HEK293 (cell line): Measurements from ENCODE around the gene CELF1.
A peak's percentile ranks its signal among the peaks of the same experiment; 100 is the strongest.

ENCODE experiments used
- CTCF ChIA-PET: fragments of 350-600 bp; formaldehyde crosslinking; extraction: SDS; loops from one replicate; lab custom pipeline; 2021; ENCODE audit warnings: antibody characterized with exemption; lab: Yijun Ruan, JAX
- POLR2A ChIA-PET: fragments of 300-600 bp; formaldehyde crosslinking; extraction: SDS; loops from one replicate; lab custom pipeline; 2020; ENCODE audit warnings: antibody characterized with exemption, inconsistent platforms; lab: Yijun Ruan, JAX
- H3K27ac ChIP-seq: fragments of 200-500 bp; sonication (Bioruptor generic); 2 replicates; pipeline ENCODE4 v1.5.1; 2014; ENCODE audit warnings: low read depth, low read length, control low read depth, inconsistent platforms; ENCODE audit errors: extremely low read depth
- H3K36me3 ChIP-seq, 2 experiments: fragments of 200-500 bp in 1 of 2; sonication (Bioruptor generic) in 1 of 2; 1 replicate in 1 of 2; 2 replicates in 1 of 2; pipeline ENCODE4 v1.5.1; 2014 to 2017; ENCODE audit warnings: inconsistent platforms in 2 of 2, low read length in 2 of 2; ENCODE audit not compliant: control insufficient read depth in 2 of 2, insufficient read depth in 1 of 2
- H3K4me1 ChIP-seq: fragments of 200-500 bp; sonication (Bioruptor generic); 2 replicates; pipeline ENCODE4 v1.5.1; 2014; ENCODE audit warnings: mild to moderate bottlenecking, low read length, inconsistent platforms; ENCODE audit not compliant: control insufficient read depth, insufficient read depth
- H3K4me3 ChIP-seq: 2 replicates; pipeline ENCODE4 v1.5.1; 2011; ENCODE audit warnings: low read depth, mild to moderate bottlenecking, control low read depth, low read length, moderate library complexity
- H3K9me3 ChIP-seq: fragments of 200-500 bp; sonication (Bioruptor generic); 2 replicates; pipeline ENCODE4 v1.5.1; 2014; ENCODE audit warnings: low read depth, low read length, inconsistent platforms; ENCODE audit not compliant: control insufficient read depth, insufficient read depth
- BCL11A ChIP-seq: fragments of 450-650 bp; formaldehyde crosslinking; IDR thresholded peaks from 2 replicates; pipeline ENCODE4 v1.5.1; 2016; ENCODE audit warnings: low read depth, missing biosample characterization, missing genetic modification characterization
- OSR2 ChIP-seq: fragments of 450-650 bp; formaldehyde crosslinking; IDR thresholded peaks from 2 replicates; pipeline ENCODE4 v1.5.1; 2016; ENCODE audit warnings: missing biosample characterization, missing genetic modification characterization
- SCRT1 ChIP-seq: fragments of 450-650 bp; formaldehyde crosslinking; IDR thresholded peaks from 2 replicates; pipeline ENCODE4 v1.5.1; 2016; ENCODE audit warnings: missing biosample characterization, missing genetic modification characterization, borderline replicate concordance
- SCRT2 ChIP-seq: fragments of 450-650 bp; formaldehyde crosslinking; IDR thresholded peaks from 2 replicates; pipeline ENCODE4 v1.5.1; 2016; ENCODE audit warnings: missing biosample characterization, missing genetic modification characterization
- SP7 ChIP-seq: fragments of 450-650 bp; formaldehyde crosslinking; IDR thresholded peaks from 2 replicates; pipeline ENCODE4 v1.5.1; 2016; ENCODE audit warnings: missing biosample characterization, missing genetic modification characterization
- TCF7L2 ChIP-seq: IDR thresholded peaks from 2 replicates; pipeline ENCODE4 v1.6.1; 2011; ENCODE audit warnings: low read depth, mild to moderate bottlenecking, inconsistent platforms, low read length, moderate library complexity, borderline replicate concordance
- ZNF521 ChIP-seq: fragments of 450-650 bp; formaldehyde crosslinking; IDR thresholded peaks from 2 replicates; pipeline ENCODE4 v1.5.1; 2017; ENCODE audit warnings: missing biosample characterization, mild to moderate bottlenecking, missing genetic modification characterization
- ZNF596 ChIP-seq: fragments of 450-650 bp; IDR thresholded peaks from 2 replicates; pipeline ENCODE4 v1.5.0; 2018; ENCODE audit warnings: missing biosample characterization, mild to moderate bottlenecking, missing genetic modification characterization, moderate library complexity
- ZNF664 ChIP-seq: fragments of 450-650 bp; formaldehyde crosslinking; IDR thresholded peaks from 2 replicates; pipeline ENCODE4 v1.5.1; 2016; ENCODE audit warnings: missing biosample characterization, missing genetic modification characterization
- ZNF830 ChIP-seq: fragments of 450-650 bp; IDR thresholded peaks from 2 replicates; pipeline ENCODE4 v1.5.0; 2018; ENCODE audit warnings: missing biosample characterization, missing genetic modification characterization, low read depth, mild to moderate bottlenecking, moderate library complexity
- TF ChIP-seq, protein P1 (sequence below): fragments of 450-650 bp; formaldehyde crosslinking; IDR thresholded peaks from 2 replicates; pipeline ENCODE4 v1.5.1; 2016; ENCODE audit warnings: missing biosample characterization, missing genetic modification characterization
- TF ChIP-seq, protein P2 (sequence below): fragments of 450-650 bp; formaldehyde crosslinking; IDR thresholded peaks from 2 replicates; pipeline ENCODE4 v1.5.1; 2017; ENCODE audit warnings: missing biosample characterization, missing genetic modification characterization
- TF ChIP-seq, protein P3 (sequence below): fragments of 450-650 bp; formaldehyde crosslinking; IDR thresholded peaks from 2 replicates; pipeline ENCODE4 v1.5.1; 2016; ENCODE audit warnings: missing biosample characterization, missing genetic modification characterization

The CELF1 gene

DNA sequence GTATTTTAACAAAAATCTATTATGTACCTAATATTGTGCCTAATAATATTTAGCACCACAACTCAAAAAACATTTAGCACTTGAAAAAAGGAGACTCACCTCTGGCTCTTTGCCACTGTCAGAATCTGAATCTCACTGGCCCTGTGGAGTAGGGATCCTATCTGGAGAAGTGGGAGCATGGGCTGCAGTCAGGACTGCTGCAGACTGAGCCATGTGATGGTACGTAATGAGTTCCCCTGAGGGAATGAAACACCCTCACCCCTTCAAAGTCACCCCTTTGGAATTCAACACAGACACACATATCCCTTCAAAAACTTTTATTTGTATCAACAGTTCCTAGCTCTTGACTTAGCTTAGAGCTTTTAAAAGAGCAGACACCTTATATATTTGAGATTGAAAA, 19.0 kb upstream of the CELF1 start (continued):
- TF ChIP-seq, protein P1, sequence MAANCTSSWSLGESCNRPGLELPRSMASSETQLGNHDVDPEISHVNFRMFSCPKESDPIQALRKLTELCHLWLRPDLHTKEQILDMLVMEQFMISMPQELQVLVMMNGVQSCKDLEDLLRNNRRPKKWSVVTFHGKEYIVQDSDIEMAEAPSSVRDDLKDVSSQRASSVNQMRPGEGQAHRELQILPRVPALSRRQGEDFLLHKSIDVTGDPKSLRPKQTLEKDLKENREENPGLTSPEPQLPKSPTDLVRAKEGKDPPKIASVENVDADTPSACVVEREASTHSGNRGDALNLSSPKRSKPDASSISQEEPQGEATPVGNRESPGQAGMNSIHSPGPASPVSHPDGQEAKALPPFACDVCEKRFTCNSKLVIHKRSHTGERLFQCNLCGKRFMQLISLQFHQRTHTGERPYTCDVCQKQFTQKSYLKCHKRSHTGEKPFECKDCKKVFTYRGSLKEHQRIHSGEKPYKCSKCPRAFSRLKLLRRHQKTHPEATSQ: no peak
- TF ChIP-seq TCF7L2: no peak
- TF ChIP-seq, protein P2, sequence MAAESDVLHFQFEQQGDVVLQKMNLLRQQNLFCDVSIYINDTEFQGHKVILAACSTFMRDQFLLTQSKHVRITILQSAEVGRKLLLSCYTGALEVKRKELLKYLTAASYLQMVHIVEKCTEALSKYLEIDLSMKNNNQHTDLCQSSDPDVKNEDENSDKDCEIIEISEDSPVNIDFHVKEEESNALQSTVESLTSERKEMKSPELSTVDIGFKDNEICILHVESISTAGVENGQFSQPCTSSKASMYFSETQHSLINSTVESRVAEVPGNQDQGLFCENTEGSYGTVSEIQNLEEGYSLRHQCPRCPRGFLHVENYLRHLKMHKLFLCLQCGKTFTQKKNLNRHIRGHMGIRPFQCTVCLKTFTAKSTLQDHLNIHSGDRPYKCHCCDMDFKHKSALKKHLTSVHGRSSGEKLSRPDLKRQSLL: no peak
- TF ChIP-seq, protein P3, sequence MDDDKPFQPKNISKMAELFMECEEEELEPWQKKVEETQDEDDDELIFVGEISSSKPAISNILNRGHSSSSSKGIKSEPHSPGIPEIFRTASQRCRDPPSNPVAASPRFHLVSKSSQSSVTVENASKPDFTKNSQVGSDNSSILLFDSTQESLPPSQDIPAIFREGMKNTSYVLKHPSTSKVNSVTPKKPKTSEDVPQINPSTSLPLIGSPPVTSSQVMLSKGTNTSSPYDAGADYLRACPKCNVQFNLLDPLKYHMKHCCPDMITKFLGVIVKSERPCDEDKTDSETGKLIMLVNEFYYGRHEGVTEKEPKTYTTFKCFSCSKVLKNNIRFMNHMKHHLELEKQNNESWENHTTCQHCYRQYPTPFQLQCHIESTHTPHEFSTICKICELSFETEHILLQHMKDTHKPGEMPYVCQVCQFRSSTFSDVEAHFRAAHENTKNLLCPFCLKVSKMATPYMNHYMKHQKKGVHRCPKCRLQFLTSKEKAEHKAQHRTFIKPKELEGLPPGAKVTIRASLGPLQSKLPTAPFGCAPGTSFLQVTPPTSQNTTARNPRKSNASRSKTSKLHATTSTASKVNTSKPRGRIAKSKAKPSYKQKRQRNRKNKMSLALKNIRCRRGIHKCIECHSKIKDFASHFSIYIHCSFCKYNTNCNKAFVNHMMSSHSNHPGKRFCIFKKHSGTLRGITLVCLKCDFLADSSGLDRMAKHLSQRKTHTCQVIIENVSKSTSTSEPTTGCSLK (tag by site-specific recombination): no peak
- no peak for TF ChIP-seq ZNF830
- no peak for TF ChIP-seq ZNF596 (tag by site-specific recombination)
- TF ChIP-seq SCRT1 (tag by site-specific recombination): no peak
- TF ChIP-seq ZNF521: no peak
- TF ChIP-seq, all 188 proteins: peak for 0

DNA sequence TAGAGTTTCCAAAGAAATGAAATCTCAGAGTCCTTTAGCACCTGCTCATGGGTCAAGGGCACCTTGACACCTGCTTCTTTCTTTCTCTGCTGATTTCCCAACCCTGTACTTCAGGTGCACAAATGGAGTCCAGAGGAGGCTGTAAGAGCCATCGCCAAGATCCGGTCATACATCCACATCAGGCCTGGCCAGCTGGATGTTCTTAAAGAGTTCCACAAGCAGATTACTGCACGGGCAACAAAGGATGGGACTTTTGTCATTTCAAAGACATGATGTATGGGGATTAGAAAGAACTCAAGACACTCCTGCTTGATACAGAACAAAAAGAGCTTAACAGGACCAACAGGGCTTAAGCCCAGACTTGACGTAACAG, 18.4 kb upstream of the CELF1 start:
- no peak for TF ChIP-seq ZNF596 (tag by site-specific recombination)
- no peak for TF ChIP-seq ZNF664 (tag by site-specific recombination)
- TF ChIP-seq SCRT2 (tag by site-specific recombination): 0 out of 2 replicates have a peak, but pooled peaks have one; percentile 6
- no peak overlapping the region for H3K4me3 ChIP-seq
- H3K36me3 ChIP-seq: peaks cover 10 to 75% of the 10 kb centered on the region in 2 experiments
- peaks cover 14% of the 10 kb centered on the region for H3K4me1 ChIP-seq
- ChIA-PET CTCF (no interaction called here), POLR2A (no interaction called here)
- H3K27ac ChIP-seq: no peak overlapping the region
- H3K9me3 ChIP-seq: no peaks in the 10 kb centered on the region

DNA sequence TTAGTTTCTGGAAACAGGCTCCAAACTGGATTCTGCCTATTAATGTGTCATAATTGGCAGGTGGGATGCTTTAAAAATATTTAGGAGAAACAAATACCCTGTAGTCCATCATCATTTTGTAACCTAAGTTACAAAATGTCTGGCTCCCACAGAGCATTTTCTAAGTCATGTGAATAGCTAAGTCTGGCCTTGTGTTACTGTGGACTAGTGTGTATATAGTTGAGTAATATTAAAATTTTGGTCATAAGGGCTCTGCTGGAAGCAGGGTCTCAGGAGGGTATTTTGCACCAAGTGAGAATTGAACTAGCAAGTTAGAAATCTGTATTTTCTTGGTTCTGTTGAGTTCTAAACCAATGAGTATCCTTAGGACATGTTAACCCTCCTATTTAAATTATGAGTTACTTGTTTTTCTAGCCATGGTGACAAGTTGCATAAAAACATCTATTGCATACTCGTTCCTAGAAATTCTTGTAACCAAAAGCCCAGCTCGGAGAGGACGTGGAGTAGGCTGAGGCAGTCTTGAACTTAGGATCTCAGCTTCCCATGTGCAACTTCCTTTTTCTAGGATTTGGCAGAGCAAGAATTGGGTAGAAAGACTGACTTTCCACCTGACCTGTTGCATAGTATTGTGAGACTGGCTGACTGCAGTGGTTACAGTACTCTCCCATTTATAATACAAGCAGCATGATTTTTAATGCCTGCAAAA, 17.9 kb upstream of the CELF1 start:
- Histone ChIP-seq H3K36me3 (peaks cover 10 to 71% of the 10 kb centered on the region in 2 experiments), H3K27ac (no peak overlapping the region), H3K9me3 (no peaks in the 10 kb centered on the region), H3K4me1 (peaks cover 14% of the 10 kb centered on the region), H3K4me3 (no peak overlapping the region)
- no peak for TF ChIP-seq OSR2 (tag by site-specific recombination)
- peak; percentile 87 for TF ChIP-seq SCRT2 (tag by site-specific recombination)
- 0 out of 2 replicates have a peak, but pooled peaks have one; percentile 37 for TF ChIP-seq SCRT1 (tag by site-specific recombination)
- POLR2A ChIA-PET: interaction anchor here (0.7 to 1.3 kb wide), 3 partner anchors 8 to 20 kb away, joined by 4 to 7 read pairs (median 6); partner anchors contain the start of genes KBTBD4 and NDUFS3
- CTCF ChIA-PET: no interaction called here

DNA sequence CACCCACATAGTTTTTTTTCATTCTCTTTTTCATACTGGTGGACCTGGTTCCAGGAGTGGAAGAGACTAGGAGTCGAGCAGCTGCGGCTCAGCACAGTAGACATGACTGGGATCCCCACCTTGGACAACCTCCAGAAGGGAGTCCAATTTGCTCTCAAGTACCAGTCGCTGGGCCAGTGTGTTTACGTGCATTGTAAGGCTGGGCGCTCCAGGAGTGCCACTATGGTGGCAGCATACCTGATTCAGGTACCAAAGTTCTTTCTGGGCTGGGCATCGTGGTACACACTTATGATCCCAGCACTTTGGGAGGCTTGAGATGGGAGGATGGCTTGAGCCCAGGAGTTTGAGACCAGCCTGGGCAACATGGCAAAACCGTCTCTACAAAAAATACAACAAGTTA, 16.7 kb upstream of the CELF1 start:
- ChIA-PET POLR2A (interaction anchor here (0.7 to 1.3 kb wide), 3 partner anchors 9 to 19 kb away, joined by 4 to 7 read pairs (median 6); partner anchors contain the start of genes KBTBD4 and NDUFS3), CTCF (interaction anchor here (0.7 kb wide), 1 partner anchor 142 kb away, joined by 4 read pairs; no protein-coding TSS in a partner anchor)

More for the DNA sequence above, 16.7 kb upstream of the CELF1 start:
- H3K36me3 ChIP-seq: peaks cover 10 to 63% of the 10 kb centered on the region in 2 experiments
- TF ChIP-seq BCL11A (tag by site-specific recombination): no peak
- TF ChIP-seq SP7 (tag by site-specific recombination): no peak
- TF ChIP-seq, all 188 proteins: peak for 0
- Histone ChIP-seq H3K4me3 (no peak overlapping the region), H3K27ac (no peak overlapping the region), H3K9me3 (no peaks in the 10 kb centered on the region), H3K4me1 (peaks cover 14% of the 10 kb centered on the region)
